H4 (cell line): ENCODE data around the gene CAST. TPM values are rescaled to one million over a fixed set of nuclear protein-coding genes. Genes with fewer than 3 reads are reported as not detected.

Source experiments
- DNase-seq: peaks from one replicate; pipeline ENCODE4 v3.0.0-alpha.2; 2015; ENCODE audit warnings: low spot score
- total RNA-seq: library from RNA; depleted of rRNA; stranded (reverse); fragments of >200 nt; shearing (Covaris generic); gene quantifications from 2 replicates; pipeline ENCODE4 v1.2.3, GENCODE V29; 2014

The CAST gene
- total RNA-seq, 1 experiment from 2014 or later: 126 TPM

- DNase-seq: no peak
Measured at GRCh38 chr5:96664669-96665068, 2.5 kb downstream of the CAST start.

GRCh38 chr5:96668725-96669124, 6.5 kb downstream of the CAST start:
- DNase-seq: no peak

- no peak for DNase-seq
Measured at GRCh38 chr5:96669909-96670308, 7.7 kb downstream of the CAST start.

GRCh38 chr5:96671441-96671840, 9.3 kb downstream of the CAST start:
- DNase-seq: no peak

GRCh38 chr5:96673127-96673526, 11.0 kb downstream of the CAST start:
- no peak for DNase-seq

- no peak for DNase-seq
Measured at GRCh38 chr5:96675882-96676281, 13.7 kb downstream of the CAST start.

- DNase-seq: no peak
Measured at GRCh38 chr5:96677496-96677895, 15.3 kb downstream of the CAST start.

GRCh38 chr5:96679293-96679692, 17.1 kb downstream of the CAST start:
- DNase-seq: no peak

GRCh38 chr5:96680759-96681470, 18.7 kb downstream of the CAST start:
- no peak for DNase-seq

GRCh38 chr5:96683392-96683791, 21.2 kb downstream of the CAST start:
- no peak for DNase-seq

- no peak for DNase-seq
Measured at GRCh38 chr5:96683810-96684209, 21.6 kb downstream of the CAST start.

GRCh38 chr5:96687080-96687479, 24.9 kb downstream of the CAST start:
- DNase-seq: no peak

- peak; percentile 70 for DNase-seq
Measured at GRCh38 chr5:96687812-96688453, 25.8 kb downstream of the CAST start.

GRCh38 chr5:96690861-96691260, 28.7 kb downstream of the CAST start:
- DNase-seq: no peak

GRCh38 chr5:96691503-96692303, 29.5 kb downstream of the CAST start:
- no peak for DNase-seq

- no peak for DNase-seq
Measured at GRCh38 chr5:96692441-96692840, 30.3 kb downstream of the CAST start.

GRCh38 chr5:96699186-96699820, 37.1 kb downstream of the CAST start:
- DNase-seq: no peak

GRCh38 chr5:96702503-96703383, 40.6 kb downstream of the CAST start:
- peak; percentile 90 for DNase-seq

- DNase-seq: no peak
Measured at GRCh38 chr5:96703384-96703920, 41.3 kb downstream of the CAST start.

GRCh38 chr5:96703995-96704394, 41.8 kb downstream of the CAST start:
- DNase-seq: no peak
